NCI-H2107 treated with DMSO at 0.1 percent for 48 hours (cell line): ENCODE data around the gene PCBP3.
"Not testable (repeated sequence)": the region's sequence is repeated elsewhere in the genome, so short reads cannot be mapped to it uniquely, and the experiment has no call there.

ENCODE experiments used
- DNase-seq: peaks from one replicate; lab custom pipeline; 2025; ENCODE audit not compliant: unreplicated experiment; lab: John Stamatoyannopoulos, UW

Gene PCBP3

DNA sequence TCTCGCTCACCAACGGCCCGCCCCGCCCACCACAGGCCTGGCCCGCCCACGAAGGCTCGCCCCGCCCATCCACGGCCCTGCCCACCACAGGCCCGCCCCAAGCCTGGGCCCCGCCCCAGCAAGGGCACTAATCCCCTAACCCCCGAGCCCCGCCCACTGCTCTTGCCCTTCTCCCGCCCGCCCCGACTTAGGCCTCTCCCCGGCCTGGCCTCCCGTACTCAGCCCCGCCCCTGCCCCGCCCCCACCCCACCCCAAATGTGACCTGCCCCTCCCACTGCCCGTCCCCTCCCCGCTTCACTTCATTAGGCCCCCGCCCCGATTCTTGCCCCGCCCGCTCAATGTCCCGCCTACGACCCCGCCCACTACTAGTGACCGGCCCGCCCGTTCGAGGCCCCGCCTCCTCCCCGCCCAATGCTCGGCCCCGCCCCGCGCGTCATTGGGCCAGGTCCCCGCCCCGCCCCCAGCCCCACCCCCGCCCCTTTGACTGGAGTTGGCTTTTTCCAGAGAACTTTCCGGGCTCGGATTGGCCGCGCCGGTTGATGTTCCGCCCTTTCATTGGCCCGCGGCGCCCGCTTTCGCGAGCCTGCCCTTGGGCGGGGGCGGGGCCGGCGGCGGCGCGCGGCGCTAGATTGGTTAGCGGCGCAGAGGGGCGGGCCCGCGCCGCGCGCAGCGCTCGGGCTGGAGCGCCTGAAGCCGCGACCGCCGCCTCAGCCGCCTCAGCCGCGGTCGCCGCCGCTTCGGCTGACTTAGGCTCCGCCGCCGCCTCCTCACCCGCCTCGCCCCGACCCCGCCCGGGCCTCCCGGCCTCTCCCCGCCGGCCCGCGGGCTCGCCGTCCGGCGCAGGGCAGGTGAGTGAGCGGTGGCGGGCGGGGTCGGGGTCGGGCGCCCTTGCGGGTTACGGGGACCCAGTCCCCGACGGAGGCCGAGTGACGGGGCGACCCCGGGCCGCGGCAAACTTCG is at the start of gene PCBP3:
Gene PCBP3 (plus strand): TSS at position 705 of the 960 bp plus-strand sequence. CDS start 206,361 bp downstream, outside the sequence.
- peak; percentile 76 for DNase-seq

DNA sequence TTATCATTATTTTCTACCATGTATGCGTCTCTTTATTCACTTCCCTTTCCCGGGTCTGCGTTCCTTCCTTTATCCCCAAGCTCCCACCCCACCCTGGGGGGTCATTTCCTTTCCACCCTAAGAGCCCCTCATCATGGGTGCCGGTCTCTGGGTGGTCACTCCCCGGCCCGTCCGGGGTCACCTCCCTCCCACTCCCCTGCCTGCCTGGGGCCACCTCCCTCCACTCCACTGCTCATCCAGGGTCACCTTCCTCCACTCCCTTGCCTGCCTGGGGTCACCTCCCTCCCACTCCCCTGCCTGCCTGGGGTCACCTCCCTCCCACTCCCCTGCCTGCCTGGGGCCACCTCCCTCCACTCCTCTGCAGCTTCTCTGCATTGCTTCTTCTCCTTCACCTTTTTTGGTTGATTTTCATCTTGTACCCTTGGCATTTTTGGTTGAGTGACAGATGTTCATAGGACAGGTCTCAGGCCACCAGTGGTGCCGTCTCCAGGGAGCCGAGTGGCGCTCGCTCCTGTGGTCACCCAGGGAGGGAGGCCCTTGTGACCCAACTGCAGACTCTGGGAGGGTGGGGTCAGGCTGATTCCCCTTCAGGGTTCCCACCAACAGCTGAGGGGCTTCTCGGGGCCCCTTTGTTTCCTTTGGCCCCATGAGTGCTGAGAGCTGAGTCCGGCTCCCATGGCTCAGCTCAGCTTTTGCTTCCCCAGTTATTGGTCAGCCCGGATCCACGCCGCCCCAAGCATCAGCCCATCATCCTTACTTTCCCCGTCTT is 48.6 kb upstream of the PCBP3 start:
- no peak for DNase-seq

DNA sequence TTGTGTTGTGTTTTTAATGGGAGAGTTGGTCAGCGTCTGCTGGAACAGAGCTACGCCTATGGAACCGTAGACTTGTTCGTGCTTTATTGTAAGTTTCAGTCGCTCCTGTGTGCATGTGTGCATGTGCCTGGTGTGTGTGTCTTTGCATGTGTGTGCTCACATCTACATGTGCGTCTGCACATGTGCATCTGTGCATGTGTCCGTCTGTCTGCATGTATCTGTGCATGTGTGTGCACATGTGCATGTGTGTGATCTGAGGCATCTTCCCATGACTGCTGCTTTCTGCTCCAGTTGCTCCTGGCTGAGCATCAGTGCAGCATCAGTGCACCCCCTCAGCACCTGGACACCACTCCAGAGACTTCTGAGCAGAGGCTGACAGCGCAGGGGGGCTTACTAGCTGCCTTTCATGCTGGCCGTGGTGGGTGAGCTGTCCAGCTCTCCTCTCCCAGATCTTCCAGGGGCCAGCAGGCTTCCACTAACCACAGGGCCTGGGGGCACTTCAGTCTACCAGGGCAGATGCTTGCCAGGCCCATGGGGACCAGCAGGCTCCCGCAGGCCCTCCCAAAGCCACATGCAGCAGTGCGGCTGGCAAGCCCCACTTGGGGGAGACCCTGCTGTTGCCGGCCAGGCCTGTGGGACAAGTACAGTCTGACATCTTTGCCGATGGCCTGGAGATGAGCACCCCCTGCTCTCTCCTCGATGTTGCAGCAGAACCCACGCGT is 47.8 kb upstream of the PCBP3 start:
- no peak for DNase-seq

DNA sequence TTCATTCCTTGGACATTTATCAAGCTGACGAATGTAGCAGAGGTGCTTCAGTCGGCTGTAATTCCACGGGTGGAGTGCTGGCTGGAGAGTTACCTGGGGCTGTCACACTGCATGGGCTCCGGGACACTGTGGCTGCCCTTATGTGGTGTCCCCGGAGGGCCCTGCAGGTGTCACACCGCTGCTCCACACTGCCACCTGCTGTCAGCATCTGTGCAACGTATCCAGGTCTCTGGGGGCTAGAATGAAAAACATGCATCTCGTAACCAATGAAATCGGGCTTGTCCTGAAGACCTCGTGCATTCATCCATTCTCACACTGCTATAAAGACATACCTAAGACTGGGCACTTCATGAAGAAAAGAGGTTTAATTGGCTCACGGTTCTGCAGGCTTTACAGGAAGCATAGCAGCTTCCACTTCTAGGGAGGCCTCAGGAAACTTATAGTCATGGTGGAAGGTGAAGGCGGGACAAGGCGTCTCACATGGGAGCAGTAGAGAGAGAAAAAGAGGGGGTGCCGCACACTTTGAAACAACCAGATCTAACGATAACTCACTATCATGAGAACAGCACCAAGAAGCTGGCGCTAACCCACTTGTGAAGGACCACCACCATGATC is 46.7 kb upstream of the PCBP3 start:
- DNase-seq: peak; percentile 27

- DNase-seq: no peak
Measured at GRCh38 chr21:45598109-45598508, 45.4 kb upstream of the PCBP3 start.

DNA sequence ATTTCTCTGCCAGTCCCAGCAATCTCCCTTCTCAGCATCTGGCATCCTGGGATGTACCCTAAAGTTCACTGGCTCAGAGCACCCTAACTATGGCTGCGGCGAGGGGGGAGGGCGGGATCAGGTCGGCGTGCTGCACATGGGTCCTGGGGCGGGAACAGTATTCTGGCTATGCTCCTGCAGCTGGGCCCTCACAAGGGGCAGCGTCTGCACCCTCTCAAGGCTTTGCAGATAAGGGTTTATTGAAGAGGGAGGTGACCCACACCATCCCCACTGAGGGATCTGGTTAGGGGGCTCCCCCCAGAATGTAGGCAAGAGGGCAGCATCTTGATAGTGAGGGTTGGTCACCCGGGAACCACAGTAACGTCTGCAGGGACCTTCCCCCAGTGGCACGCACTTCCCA is 44.9 kb upstream of the PCBP3 start:
- DNase-seq: no peak

- DNase-seq: no peak
Measured at GRCh38 chr21:45599146-45599581, 44.4 kb upstream of the PCBP3 start.

DNA sequence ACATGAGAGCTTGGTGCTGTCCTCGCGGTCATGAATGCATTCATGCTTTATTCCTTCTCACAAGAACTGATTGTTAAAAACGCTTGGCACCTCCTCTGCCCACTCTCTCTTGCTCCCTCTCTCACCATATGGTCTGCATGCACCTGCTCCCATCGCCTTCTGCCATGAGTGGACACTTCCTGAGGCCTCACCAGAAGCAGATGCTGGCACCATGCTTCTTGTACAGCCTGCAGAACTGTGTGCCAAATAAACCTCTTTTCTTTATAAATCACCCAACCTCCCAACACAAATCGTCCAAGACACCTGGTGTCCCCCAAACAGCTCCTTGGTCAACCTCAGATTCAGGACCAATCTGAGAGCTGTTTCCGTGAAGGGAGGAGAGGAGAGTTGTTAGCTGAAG is 43.3 kb upstream of the PCBP3 start:
- DNase-seq: no peak

- DNase-seq: no peak
Measured at GRCh38 chr21:45601551-45601950, 42.0 kb upstream of the PCBP3 start.

DNA sequence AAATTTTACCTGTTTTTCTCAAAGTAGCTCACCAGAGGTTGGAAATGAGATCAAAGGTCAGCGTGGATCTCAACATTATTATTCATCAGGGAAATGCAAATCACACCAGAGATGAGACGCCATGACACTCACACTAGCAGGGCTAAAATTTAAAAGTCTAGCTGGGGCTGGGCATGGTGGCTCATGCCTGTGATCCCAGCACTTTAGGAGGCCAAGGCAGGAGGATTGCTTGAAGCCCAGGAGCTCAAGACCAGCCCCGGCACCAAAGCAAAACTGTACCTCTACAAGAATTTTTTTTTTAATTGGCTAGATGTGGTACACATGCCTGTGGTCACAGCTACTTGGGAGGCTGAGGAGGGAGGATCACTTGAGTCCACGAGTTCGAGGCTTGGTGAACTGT is 41.4 kb upstream of the PCBP3 start:
- DNase-seq: no peak

DNA sequence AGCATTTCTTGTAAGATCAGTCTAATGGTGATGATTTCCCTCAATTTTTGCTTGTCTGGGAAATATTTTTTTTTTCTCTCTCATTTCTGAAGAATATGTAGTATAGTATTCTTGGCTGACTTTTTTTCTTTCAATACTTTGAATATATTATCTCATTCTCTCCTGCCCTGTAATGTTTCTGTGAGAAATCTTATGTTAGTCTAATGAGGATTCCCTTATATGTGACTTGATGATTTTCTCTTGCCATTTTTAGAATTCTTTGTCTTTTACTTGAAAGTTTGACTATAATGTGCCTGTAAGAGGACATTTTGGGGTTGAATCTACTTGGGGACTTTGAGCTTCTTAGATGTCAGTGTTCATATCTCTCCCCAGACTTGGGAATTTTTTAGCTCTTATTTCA is 40.0 kb upstream of the PCBP3 start:
- no peak for DNase-seq

GRCh38 chr21:45604681-45605080 is 38.8 kb upstream of the PCBP3 start:
- not testable (repeated sequence) for DNase-seq

GRCh38 chr21:45607021-45607908 is 36.3 kb upstream of the PCBP3 start:
- no peak for DNase-seq

GRCh38 chr21:45607909-45608295 is 35.6 kb upstream of the PCBP3 start:
- DNase-seq: no peak

- not testable (repeated sequence) for DNase-seq
Measured at GRCh38 chr21:45608747-45609470, 34.6 kb upstream of the PCBP3 start.

DNA sequence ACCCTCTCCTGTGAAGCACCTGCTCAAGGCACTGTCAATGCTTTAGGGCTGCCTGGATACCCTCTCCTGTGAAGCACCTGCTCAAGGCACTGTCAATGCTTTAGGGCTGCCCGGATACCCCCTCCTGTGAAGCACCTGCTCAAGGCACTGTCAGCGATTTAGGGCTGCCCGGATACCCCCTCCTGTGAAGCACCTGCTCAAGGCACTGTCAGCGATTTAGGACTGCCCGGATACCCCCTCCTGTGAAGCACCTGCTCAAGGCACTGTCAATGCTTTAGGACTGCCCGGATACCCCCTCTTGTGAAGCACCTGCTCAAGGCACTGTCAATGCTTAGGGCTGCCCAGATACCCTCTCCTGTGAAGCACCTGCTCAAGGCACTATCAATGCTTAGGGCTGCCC is 33.9 kb upstream of the PCBP3 start:
- not testable (repeated sequence) for DNase-seq

DNA sequence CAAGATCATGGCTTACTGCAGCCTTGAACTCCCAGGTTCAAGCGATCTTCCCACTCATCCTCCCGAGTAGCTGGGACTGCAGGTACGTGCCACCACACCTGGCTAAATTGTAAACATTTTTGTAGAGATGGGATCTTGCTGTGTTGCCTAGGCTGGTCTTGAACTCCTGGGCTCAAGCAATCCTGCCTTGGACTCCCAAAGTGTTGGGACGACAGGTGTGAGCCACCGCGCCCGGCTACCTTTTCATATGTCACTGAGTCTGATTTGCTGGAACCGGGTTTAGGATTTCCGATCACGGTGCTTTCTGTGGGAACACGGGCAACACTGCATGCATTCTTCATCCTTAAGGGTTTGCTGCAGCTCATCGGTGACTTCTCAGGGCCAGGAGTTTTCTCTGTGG is 32.2 kb upstream of the PCBP3 start:
- DNase-seq: no peak

- DNase-seq: no peak
Measured at GRCh38 chr21:45611939-45612664, 31.4 kb upstream of the PCBP3 start.

DNA sequence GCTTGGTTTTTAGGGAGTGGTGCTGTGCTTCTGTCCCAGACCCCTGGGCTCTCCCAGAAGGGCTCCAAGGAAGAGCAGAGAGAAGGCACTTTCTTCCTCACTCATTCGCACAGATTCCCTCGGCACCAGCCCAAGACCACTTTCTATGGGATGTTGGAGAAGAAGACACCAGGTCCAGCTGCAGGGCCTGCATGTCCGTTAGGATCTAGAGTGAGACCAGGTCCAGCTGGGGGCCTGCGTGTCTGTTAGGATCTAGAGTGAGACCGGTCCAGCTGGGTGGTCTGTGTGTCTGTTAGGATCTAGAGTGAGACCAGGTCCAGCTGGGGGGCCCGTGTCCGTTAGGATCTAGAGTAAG is 30.9 kb upstream of the PCBP3 start:
- not testable (repeated sequence) for DNase-seq
